AML-193 (cell line): ENCODE results near the gene WDPCP.
A peak's percentile ranks its signal among the peaks of the same experiment; 100 is the strongest.
"Not testable (repeated sequence)": the region's sequence is repeated elsewhere in the genome, so short reads cannot be mapped to it uniquely, and the experiment has no call there.

ENCODE experiments used
- DNase-seq, 2 experiments: peaks; one replicate each; lab custom pipeline; 2025; lab: John Stamatoyannopoulos, UW

The WDPCP gene

GRCh38 chr2:63225964-63226686 lies 362.2 kb downstream of the WDPCP start:
- no peak for DNase-seq

DNA sequence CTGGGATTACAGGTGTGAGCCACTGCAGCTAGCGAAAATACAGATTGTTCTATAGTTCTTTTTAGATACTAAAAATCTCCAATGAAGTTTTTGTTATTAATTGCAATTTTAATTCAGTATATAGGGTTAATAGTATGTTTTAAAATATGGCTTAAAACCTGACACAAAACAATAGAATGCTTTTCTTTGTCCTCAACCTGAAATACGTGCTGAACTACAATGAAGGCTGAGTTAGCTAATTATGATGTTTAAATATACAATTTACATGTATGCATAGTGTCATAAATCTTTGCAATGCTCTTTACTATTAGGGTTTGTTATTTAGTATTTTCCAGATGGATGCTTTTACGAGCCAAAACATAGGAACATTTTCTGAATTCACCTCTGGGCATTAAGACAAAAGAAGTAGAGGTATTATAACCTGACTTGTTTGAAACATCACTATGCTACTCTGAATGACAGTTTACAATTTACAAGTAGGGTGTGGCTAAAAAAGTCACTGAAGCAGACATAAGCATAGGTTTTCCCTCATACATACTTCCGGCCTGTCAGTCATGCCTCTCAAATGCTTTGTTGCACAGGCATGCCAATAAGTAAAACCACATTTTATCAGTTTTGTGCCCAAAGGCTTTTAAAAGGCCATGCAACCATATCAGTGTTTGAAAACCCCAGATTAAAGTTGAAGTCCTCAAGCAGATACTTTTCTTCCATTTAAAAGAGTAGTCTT lies 369.3 kb downstream of the WDPCP start:
- no peak for DNase-seq

DNA sequence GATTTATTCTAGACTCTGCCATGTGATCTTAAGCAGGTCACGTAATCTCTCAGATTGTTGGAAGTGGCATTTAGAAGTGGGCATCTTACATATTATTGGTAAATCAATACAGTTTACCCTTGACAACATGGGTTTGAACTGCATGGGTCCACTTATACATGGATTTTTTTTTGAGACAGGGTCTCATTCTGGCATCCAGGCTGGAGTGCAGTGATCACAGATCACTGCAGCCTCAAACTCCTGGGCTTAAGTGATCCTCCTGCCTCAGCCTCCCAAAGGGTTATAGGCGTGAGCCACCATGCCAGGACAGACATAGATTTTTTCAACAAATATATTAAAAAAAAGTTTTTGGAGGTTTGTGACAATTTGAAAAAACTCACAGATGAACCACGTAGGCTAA lies 393.0 kb downstream of the WDPCP start:
- no peak for DNase-seq

GRCh38 chr2:63194175-63194574 lies 394.1 kb downstream of the WDPCP start:
- DNase-seq = no peak

GRCh38 chr2:63192889-63193774 lies 395.1 kb downstream of the WDPCP start:
- no peak for DNase-seq

GRCh38 chr2:63192169-63192888 lies 395.9 kb downstream of the WDPCP start:
- DNase-seq = no peak

GRCh38 chr2:63189026-63189425 lies 399.3 kb downstream of the WDPCP start:
- no peak for DNase-seq

- no peak for DNase-seq
These were observed 401.9 kb downstream of the WDPCP start for GRCh38 chr2:63186331-63186730.

DNA sequence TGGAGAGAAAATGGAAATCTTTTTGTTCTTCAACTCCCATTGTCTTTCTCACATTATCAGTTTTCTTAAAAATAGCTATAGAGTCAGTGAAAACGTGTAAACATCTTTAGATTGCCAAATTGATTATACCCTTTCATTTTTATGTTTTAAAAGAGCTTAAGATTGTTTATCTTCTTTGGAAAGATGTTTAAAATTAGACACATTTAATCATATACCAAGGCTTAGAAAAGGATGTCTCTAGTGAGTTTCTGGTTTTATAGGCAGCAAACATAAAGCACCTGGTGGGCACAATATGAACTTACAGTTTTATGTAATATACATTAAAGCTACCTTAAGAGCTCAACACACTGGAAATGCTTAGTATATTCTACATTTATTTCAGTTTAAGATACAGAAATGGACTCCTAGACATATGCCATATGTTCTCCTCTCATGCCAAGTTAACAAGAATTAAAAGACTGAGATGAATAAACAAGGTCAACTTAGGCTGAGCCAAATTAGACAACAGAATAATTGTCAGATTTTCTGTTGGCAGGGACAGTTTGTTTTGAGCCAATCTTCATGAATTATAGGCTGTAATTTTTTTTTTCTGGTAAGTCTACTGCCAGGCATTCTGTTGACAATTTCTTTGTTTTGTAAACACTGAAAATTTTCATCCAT lies 425.0 kb downstream of the WDPCP start:
- no peak for DNase-seq

DNA sequence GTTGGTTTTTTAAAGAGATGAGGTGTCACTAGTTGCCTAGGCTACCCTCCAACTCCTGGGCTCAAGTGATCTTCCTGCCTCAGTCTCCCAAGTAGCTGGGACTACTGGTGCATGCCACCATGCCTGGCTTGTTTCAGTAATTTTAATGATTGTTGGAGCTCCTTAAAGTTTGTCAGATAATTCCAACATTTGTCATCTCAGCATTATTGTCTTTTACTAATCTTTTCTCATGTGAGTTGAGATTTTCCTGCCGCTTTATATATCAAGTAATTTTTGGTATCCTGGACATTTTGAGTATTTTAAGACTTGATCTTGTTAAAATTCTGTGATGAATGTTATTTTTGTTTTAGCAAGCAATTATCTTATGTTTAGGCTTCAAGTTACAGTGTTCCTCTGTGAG lies 429.0 kb downstream of the WDPCP start:
- no peak for DNase-seq

- DNase-seq = not testable (repeated sequence)
These were observed 451.6 kb downstream of the WDPCP start for GRCh38 chr2:63136683-63137082.

GRCh38 chr2:63132020-63132419 lies 456.3 kb downstream of the WDPCP start:
- no peak for DNase-seq

- no peak for DNase-seq
These were observed 457.1 kb downstream of the WDPCP start for GRCh38 chr2:63131196-63131595.

- DNase-seq = no peak
These were observed 460.7 kb downstream of the WDPCP start for GRCh38 chr2:63127594-63127993.

DNA sequence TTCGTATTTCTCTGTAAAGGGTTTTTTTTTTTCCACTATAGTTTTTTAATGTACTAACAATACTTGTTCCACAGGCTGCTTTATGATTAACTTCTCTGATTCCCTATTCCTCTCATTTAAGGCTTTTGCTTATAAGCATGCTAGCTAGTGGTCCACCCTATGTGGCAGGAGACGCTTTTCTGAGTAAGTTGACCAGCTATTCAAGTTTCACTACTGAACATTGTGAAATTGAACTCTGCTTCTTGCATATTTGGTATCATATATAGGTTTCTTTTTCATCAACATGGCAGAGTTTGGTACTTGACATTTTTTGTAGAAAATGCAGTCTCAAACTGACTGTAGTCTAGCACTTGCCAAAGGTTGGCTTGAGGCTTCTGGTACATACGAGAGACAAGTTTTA lies 463.4 kb downstream of the WDPCP start:
- no peak for DNase-seq

DNA sequence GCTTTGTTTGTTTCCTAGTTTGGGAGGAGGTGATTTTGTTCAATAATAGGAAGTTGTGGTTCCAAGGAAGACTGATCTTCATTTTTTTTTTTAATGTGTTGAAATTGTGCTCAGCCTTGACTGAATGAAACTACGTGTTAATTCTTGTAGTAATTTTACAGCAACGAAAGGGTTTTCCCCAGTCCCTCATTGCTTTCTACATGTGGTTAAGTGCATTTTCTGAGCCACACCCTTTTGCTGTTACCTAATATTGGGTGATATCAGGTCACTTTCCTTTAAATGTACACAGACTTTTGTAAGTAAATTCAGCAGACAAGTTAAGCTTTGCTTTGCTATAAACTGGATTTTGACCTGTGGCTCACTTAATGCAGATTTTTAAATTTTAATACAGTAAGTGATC lies 464.1 kb downstream of the WDPCP start:
- peak; percentile 35 to 40 for DNase-seq

- no peak for DNase-seq
These were observed 465.4 kb downstream of the WDPCP start for GRCh38 chr2:63122921-63123320.

GRCh38 chr2:63121055-63121834 lies 467.0 kb downstream of the WDPCP start:
- DNase-seq = no peak

GRCh38 chr2:63118821-63119220 lies 469.5 kb downstream of the WDPCP start:
- DNase-seq = no peak

DNA sequence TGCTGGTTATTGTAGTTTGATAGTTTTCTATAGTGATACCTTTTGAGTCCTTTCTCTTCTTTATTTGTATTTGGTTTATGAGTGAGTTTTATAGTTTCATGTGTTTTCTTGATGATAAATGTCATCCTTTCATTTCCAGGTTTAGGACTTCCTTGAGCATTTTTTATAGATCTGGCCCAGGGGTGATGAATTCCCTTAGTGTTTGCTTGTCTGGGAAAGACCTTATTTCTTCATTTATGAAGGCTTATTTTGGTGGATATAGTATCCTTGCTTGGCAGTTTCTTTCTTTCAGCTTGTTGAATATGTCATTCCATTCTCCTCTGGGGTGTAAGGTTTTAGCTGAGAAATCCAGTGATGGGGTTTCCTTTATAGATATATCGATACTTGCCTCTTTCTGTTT lies 483.8 kb downstream of the WDPCP start:
- DNase-seq = no peak

GRCh38 chr2:63101954-63102353 lies 486.3 kb downstream of the WDPCP start:
- DNase-seq = no peak
